PFSK-1 (cell line): Measurements from ENCODE around the gene CCDC183.

ENCODE experiments used
- FOXP2 ChIP-seq: optimal IDR thresholded peaks from 2 replicates; pipeline ENCODE3; 2011; ENCODE audit warnings: borderline replicate concordance, control low read depth, inconsistent platforms; ENCODE audit not compliant: insufficient read depth; ENCODE audit errors: extremely low read length, extremely low read depth
- POLR2AphosphoS5 ChIP-seq: IDR thresholded peaks from 2 replicates; pipeline ENCODE4 v1.6.1; 2012; ENCODE audit warnings: low read depth, mild to moderate bottlenecking, control low read depth, low read length, moderate library complexity
- SIN3A ChIP-seq: IDR thresholded peaks from 2 replicates; pipeline ENCODE4 v1.6.1; 2012; ENCODE audit warnings: mild to moderate bottlenecking, low read length, moderate library complexity, borderline replicate concordance; ENCODE audit not compliant: insufficient read depth
- TAF1 ChIP-seq: IDR thresholded peaks from 2 replicates; pipeline ENCODE4 v1.6.1; 2012; ENCODE audit warnings: low read length, control low read depth, borderline replicate concordance; ENCODE audit not compliant: insufficient read depth
- TF ChIP-seq, protein P1 (sequence below), 2 experiments: IDR thresholded peaks; 2 replicates each; pipeline versions ENCODE4 v1.6.1 to v1.8.0; 2011 to 2012; ENCODE audit warnings: low read depth in 2 of 2, low read length in 2 of 2, control low read depth in 1 of 2, inconsistent platforms in 1 of 2, mild to moderate bottlenecking in 1 of 2, moderate library complexity in 1 of 2; ENCODE audit not compliant: insufficient read depth in 1 of 2

The CCDC183 gene

DNA sequence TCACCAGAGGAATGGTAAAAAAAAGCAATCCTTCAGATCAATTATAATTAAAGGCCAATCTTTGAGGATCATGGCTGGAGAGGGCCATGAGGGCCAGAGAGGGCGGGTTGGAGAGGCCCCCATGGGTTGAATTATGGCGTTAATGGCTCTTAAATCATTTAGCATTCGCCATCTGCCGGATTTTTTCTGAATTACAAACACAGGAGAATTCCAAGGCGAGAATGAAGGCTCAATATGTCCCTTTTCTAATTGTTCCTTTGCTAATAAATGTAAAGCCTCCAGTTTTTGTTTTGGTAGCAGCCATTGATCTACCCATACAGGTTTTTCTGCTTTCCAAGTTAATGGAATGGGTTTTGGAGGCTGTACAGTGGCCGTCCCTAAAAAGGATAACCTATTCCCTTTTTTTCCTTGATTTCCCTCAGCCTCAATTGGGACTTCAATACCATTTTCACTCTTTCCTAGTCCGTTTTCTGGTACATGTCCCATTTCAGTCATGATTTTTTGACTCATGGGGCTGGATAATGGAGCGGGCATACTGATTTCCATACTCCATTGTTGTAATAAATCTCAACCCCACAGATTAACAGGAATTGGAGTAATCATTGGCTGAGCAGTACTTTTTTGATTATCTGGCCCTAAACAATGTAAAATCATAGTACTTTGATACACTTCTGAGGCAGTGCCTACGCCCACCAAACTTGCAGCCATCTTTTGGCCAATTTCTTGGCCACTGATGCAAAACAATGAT lies 11.7 kb upstream of the CCDC183 start:
- no peak for TF ChIP-seq POLR2AphosphoS5
- TF ChIP-seq SIN3A, result no peak

DNA sequence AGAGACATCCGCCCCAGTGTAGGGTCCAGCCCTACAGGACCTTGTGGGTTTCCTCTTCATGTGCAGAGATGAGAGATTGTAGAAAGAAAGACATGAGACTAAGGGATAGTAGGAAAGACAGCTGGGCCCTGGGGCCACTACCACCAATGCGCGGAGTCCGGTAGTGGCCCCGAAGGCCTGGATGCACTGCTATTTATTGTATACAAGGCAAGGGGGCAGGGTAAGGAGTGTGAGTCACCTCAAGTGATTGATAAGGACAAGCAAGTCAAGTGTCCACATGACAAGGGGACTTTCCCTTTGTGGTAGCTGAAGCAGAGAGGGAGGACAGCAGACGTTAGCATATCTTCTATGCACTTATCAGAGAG lies 11.2 kb upstream of the CCDC183 start:
- TF ChIP-seq SIN3A (no peak), TAF1 (no peak), POLR2AphosphoS5 (no peak), FOXP2 (no peak)
- TF ChIP-seq, protein P1, sequence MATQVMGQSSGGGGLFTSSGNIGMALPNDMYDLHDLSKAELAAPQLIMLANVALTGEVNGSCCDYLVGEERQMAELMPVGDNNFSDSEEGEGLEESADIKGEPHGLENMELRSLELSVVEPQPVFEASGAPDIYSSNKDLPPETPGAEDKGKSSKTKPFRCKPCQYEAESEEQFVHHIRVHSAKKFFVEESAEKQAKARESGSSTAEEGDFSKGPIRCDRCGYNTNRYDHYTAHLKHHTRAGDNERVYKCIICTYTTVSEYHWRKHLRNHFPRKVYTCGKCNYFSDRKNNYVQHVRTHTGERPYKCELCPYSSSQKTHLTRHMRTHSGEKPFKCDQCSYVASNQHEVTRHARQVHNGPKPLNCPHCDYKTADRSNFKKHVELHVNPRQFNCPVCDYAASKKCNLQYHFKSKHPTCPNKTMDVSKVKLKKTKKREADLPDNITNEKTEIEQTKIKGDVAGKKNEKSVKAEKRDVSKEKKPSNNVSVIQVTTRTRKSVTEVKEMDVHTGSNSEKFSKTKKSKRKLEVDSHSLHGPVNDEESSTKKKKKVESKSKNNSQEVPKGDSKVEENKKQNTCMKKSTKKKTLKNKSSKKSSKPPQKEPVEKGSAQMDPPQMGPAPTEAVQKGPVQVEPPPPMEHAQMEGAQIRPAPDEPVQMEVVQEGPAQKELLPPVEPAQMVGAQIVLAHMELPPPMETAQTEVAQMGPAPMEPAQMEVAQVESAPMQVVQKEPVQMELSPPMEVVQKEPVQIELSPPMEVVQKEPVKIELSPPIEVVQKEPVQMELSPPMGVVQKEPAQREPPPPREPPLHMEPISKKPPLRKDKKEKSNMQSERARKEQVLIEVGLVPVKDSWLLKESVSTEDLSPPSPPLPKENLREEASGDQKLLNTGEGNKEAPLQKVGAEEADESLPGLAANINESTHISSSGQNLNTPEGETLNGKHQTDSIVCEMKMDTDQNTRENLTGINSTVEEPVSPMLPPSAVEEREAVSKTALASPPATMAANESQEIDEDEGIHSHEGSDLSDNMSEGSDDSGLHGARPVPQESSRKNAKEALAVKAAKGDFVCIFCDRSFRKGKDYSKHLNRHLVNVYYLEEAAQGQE (IDR thresholded peaks at IDR 0.05; ENCODE audit: insufficient read depth in 1 of 2, low read depth in 2 of 2, low read length in 2 of 2), result no peak

DNA sequence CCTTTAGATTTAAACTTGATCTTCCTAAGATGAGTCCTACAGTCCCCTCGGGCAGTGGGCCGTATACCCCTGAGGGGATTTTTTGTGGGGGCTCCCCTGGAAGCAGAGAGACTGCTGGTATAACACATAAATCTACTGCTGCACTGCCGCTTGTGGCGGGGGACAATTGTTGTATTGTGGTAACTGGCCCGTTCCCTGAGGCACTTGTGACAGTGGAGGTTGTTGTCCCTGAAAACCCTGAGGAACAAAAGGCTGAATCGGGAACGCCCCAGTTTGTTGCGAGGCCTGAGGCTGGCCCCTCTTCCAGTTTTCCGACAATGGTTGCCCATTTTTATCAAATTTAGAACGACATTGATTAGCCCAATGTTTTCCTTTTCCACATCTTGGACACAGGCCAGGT lies 9.7 kb upstream of the CCDC183 start:
- no peak for TF ChIP-seq POLR2AphosphoS5
- TF ChIP-seq, protein P1 (IDR thresholded peaks at IDR 0.05; ENCODE audit: insufficient read depth in 1 of 2, low read depth in 2 of 2, low read length in 2 of 2), result no peak
- no peak for TF ChIP-seq TAF1
- TF ChIP-seq SIN3A, result no peak
- TF ChIP-seq FOXP2, result no peak

DNA sequence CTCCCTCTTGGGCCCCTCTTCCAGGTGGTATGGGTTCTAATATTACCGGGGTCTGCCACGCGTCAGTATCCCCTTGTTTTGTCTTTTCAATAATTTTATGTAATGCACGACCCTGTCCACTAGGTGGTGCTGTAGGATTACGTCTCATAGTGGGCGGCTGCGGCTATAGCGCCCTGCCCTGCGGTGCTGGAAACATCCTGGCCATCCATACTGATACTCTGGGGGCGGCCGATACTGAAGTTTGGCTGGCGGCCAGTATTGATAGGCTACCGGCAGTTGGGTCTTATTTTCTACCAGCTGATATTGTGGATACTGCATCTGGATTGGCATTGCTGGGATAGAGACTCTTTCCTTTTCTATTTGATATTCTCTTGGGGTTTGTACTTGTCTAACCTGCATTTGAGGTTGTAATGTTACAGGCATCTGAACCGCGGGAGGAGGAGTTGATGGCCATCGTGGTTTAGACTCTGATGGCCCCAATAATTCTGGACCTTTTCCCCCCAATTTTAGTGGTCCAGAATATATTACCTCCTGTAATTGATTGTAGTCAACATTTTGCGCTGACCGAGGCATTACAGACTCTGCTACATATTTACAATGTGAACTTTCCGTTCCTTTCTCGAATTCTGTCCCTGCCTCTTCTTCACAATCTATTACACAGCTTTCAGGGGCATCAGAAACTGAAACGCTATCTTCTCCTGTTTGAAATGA lies 8.3 kb upstream of the CCDC183 start:
- TF ChIP-seq SIN3A (no peak), TAF1 (no peak), FOXP2 (no peak), POLR2AphosphoS5 (no peak)
- TF ChIP-seq, protein P1 (IDR thresholded peaks at IDR 0.05; ENCODE audit: insufficient read depth in 1 of 2, low read depth in 2 of 2, low read length in 2 of 2), result no peak

DNA sequence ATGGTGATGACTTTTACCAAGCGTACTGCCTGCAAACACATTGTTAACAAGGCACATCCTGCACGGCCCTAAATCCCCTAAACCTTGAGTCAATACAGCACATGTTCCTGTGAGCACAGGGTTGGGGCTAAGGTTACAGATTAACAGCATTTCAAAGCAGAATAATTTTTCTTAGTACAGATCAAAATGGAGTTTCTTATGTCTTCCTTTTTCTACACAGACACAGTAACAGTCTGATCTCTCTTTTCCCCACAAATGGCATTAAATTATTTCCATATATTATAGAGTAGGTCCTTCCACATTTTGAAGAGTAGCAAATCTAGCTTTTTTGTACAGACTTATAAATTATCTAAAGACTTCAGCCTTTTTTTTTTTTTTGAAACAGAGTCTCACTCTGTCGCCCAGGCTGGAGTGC lies 6.6 kb upstream of the CCDC183 start:
- TF ChIP-seq FOXP2 (no peak), SIN3A (no peak), POLR2AphosphoS5 (no peak), TAF1 (no peak)
- TF ChIP-seq, protein P1 (IDR thresholded peaks at IDR 0.05; ENCODE audit: insufficient read depth in 1 of 2, low read depth in 2 of 2, low read length in 2 of 2), result no peak
